WI38 (cell line): ENCODE results near the gene R3HCC1L.
"Not testable (repeated sequence)": the region's sequence is repeated elsewhere in the genome, so short reads cannot be mapped to it uniquely, and the experiment has no call there.

ENCODE experiments used
- H3K4me3 ChIP-seq: 2 replicates; pipeline ENCODE4 v1.5.1; 2011; ENCODE audit warnings: low read depth, mild to moderate bottlenecking, control low read depth, low read length
- CTCF ChIP-seq: IDR thresholded peaks from 2 replicates; pipeline ENCODE4 v1.5.1; 2012; ENCODE audit warnings: low read depth, mild to moderate bottlenecking, control low read depth, low read length

Gene R3HCC1L

GRCh38 chr10:98173260-98173659 is 38.8 kb downstream of the R3HCC1L start:
- no peak overlapping the region for H3K4me3 ChIP-seq
- no peak for TF ChIP-seq CTCF

- H3K4me3 ChIP-seq: not testable (repeated sequence)
These were observed 48.0 kb downstream of the R3HCC1L start for GRCh38 chr10:98182351-98182915.

GRCh38 chr10:98186681-98187080 is 52.2 kb downstream of the R3HCC1L start:
- TF ChIP-seq CTCF: no peak

GRCh38 chr10:98190773-98191172 is 56.3 kb downstream of the R3HCC1L start:
- not testable (repeated sequence) for H3K4me3 ChIP-seq

More at GRCh38 chr10:98186681-98187080, 52.2 kb downstream of the R3HCC1L start:
- no peak overlapping the region for H3K4me3 ChIP-seq

- TF ChIP-seq CTCF: no peak
These were observed 58.6 kb downstream of the R3HCC1L start for GRCh38 chr10:98193037-98193436.

GRCh38 chr10:98194633-98195032 is 60.2 kb downstream of the R3HCC1L start:
- no peak for TF ChIP-seq CTCF

More at GRCh38 chr10:98193037-98193436, 58.6 kb downstream of the R3HCC1L start:
- H3K4me3 ChIP-seq: no peak overlapping the region

GRCh38 chr10:98195120-98195519 is 60.7 kb downstream of the R3HCC1L start:
- H3K4me3 ChIP-seq: no peak overlapping the region
- no peak for TF ChIP-seq CTCF

More at GRCh38 chr10:98194633-98195032, 60.2 kb downstream of the R3HCC1L start:
- H3K4me3 ChIP-seq: no peak overlapping the region

GRCh38 chr10:98196985-98197384 is 62.5 kb downstream of the R3HCC1L start:
- no peak for TF ChIP-seq CTCF
- no peak overlapping the region for H3K4me3 ChIP-seq
